Activated T-cell treated with anti-CD3 and anti-CD28 coated beads, Interleukin-2, amount 50 U/mL, for 1 hour (primary cell): ENCODE data around the gene CECR2.
"Not testable (repeated sequence)": the region's sequence is repeated elsewhere in the genome, so short reads cannot be mapped to it uniquely, and the experiment has no call there.

ENCODE experiments used
- DNase-seq: peaks from one replicate; pipeline ENCODE4 v3.0.0-alpha.2; 2020

Gene CECR2

GRCh38 chr22:17521971-17522370 is 152.7 kb downstream of the CECR2 start:
- DNase-seq, result not testable (repeated sequence)

GRCh38 chr22:17523925-17524324 is 154.7 kb downstream of the CECR2 start:
- DNase-seq, result no peak

GRCh38 chr22:17536269-17536668 is 167.0 kb downstream of the CECR2 start:
- no peak for DNase-seq

GRCh38 chr22:17537155-17537554 is 167.9 kb downstream of the CECR2 start:
- no peak for DNase-seq

- no peak for DNase-seq
Observed at GRCh38 chr22:17540481-17540880, 171.2 kb downstream of the CECR2 start.

DNA sequence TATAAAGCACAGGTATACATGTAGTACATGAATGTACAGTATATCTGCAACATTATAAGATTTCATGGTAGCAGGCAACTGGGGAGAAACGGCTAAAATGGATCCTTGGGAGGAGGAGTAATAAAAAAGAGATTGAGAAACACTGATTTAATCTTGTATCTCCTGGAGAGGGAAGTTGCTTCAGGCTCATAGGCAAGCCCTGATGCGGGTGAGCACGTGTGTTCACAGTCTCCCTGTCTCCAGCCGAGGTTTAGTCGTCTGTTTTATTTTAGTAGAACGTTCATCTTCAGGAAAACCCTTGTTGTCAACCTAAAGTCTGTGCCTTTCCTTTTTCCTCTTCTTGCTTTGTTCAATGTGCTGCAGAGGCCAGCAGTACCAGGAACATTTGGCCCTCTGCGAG is 172.2 kb downstream of the CECR2 start:
- DNase-seq, result no peak

GRCh38 chr22:17542452-17542851 is 173.2 kb downstream of the CECR2 start:
- DNase-seq, result no peak

DNA sequence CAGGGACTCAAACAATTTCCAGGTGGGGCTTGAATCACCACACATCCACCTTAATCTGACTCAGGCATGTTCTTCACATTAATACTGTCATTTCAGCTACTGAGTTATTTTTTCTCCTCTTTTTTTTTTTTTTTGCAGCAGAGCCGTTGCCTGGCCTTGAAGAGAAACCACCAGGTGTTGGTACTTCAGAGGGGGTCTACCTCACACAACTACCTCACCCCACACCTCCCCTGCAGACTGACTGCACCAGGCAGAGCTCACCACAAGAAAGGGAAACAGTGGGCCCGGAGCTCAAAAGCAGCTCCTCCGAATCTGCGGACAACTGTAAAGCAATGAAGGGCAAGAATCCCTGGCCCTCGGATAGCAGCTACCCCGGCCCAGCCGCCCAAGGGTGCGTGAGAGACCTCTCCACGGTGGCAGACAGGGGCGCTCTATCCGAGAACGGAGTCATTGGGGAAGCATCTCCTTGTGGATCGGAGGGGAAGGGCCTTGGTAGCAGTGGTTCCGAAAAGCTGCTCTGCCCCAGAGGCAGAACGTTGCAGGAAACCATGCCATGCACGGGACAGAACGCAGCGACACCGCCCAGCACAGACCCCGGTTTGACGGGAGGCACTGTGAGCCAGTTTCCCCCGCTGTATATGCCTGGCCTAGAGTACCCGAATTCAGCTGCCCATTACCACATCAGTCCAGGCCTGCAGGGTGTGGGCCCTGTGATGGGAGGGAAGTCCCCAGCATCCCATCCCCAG is 178.9 kb downstream of the CECR2 start:
- DNase-seq, result no peak

GRCh38 chr22:17548756-17549035 is 179.4 kb downstream of the CECR2 start:
- DNase-seq, result no peak

GRCh38 chr22:17549183-17549582 is 179.9 kb downstream of the CECR2 start:
- DNase-seq, result no peak

GRCh38 chr22:17549655-17550054 is 180.4 kb downstream of the CECR2 start:
- DNase-seq, result no peak

DNA sequence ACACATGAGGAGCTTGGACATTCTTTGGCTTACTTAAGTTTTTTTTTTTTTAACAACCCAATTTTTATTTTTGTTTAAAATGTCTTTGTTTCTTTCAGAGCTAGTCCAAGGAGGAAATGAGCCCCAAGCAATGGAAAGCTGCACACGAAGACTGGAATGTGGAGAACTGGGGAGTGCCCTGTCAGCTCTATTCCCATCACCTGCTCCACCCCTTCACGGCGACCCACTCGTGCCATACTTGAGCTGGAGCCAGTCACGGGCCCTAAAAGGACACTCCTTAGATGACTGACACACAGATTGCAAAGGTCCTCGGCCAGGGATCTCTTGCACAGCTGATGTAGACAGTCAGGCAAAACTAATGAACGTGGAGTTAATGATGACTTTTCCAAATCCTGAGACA is 183.5 kb downstream of the CECR2 start:
- no peak for DNase-seq

- no peak for DNase-seq
Observed at GRCh38 chr22:17554814-17555213, 185.6 kb downstream of the CECR2 start.

- DNase-seq, result no peak
Observed at GRCh38 chr22:17559188-17559587, 189.9 kb downstream of the CECR2 start.

DNA sequence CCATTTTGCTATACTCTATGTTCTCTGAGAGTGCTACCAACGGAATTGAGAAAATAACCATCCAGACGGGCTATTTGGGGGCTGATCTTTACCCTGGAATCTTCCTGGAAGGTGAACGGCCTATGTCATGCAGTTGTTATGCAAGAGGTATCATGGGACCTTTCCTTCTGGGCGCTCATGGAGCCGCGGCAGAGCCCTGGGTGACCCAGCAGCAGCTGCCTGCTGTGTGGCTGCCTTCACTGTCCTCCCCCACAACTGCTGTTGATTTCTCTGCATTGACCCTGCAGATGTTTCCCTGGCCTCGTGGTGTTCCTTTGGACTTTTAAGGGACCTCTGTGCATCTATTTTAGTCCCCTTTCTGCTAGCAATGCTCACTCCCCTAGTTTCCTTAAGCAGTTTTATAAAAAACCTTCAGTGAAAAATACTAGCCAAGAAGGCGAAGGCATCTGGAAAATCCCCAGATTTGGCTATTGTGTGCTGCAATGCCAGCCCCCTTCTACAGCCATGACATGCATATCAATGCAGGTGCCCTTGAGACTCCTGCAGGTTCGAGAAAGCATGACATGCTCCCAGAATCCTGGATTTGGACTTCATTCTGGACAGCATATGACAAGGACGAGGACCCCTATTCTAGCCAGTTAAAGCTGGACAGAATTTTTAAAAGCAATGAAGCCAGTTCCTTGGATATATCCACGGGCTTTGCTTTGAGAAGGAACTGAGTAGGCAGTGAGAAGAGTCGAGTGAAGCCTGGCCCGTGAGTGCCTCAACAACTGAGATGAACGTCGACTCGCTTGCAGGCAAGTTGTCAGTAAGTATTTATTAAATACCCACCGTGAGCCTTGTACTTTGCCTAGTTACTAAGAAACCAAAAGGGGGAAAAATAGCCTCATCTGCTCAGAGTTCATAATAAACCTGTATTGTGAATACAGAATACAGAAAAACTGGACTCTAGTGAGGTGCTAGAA is 193.9 kb downstream of the CECR2 start, which contains the start of gene SLC25A18:
SLC25A18 (plus strand) TSS at position 593 of the 965 bp plus-strand sequence. CDS start 16,447 bp downstream, outside the sequence.
- no peak for DNase-seq

- no peak for DNase-seq
Observed at GRCh38 chr22:17563936-17564391, 194.7 kb downstream of the CECR2 start.

DNA sequence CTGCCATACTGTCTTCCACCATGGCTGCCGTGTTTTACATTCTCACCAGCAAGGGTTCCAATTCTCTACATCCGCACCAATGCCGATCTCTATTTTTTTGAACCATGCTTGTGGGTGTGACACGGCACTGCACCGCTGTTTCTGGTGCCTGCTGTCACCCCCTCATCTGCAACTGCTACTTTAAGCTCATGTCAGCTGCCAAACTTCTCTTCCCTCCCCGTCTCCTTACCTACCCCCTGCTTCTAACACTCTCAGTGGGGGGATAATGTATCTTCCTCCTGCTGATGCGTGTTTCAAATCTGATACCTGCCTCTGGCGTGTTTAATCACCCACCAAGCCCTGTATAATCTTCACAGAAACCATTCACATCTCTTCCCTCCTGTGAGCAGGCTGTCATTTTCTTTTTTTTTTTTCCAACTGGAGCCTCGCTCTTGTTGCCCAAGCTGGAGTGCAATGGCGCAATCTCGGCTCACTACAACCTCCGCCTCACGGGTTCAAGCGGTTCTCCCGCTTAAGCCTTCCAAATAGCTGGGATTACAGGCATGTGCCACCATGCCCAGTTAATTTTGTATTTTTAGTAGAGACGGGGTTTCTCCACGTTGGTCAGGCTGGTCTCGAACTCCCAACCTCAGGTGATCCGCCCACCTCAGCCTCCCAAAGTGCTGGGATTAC is 196.9 kb downstream of the CECR2 start:
- DNase-seq, result not testable (repeated sequence)

DNA sequence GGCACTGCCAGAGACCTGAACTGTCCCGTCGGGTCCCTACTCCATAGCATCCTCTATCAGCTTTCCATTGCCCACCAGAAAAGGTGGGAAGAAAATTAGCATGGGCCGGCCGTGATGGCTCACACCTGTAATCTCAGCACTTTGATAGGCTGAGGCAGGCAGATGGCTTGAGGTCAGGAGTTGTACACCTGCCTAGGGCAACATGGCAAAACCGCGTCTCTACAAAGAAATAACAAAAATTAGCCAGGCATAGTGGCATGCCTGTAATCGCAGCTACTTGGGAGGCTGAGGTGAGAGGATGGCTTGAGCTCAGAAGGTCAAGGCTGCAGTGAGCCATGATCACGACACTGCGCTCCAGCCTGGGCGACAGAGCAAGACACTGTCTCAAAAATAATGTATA is 197.5 kb downstream of the CECR2 start:
- DNase-seq, result no peak

- DNase-seq, result no peak
Observed at GRCh38 chr22:17569971-17570511, 200.8 kb downstream of the CECR2 start.

- DNase-seq, result no peak
Observed at GRCh38 chr22:17570851-17571631, 201.8 kb downstream of the CECR2 start.

- no peak for DNase-seq
Observed at GRCh38 chr22:17575151-17575550, 205.9 kb downstream of the CECR2 start.

DNA sequence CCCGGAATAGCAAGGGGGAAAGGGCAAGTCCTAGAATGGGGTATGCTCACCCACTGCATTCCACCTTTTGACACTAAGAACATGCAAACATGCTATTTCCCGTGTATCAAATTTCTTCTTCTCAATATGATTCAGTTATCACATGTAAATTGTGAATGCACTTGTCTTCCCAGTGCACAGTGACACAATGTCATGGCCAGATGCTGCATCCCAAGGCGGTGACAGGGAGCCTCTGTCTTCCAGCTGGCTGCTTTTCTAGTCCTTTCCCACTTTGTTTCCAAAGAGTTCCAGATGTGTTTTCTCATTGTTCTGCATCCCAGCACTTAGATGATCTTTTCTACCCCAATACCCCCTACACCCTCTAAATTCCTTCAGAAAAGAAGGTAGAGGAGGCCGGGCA is 206.4 kb downstream of the CECR2 start:
- no peak for DNase-seq
